SJCRH30 (cell line): ENCODE data around the gene ARG2. TPM values are rescaled to one million over a fixed set of nuclear protein-coding genes. Genes with fewer than 3 reads are reported as not detected.

Experiments
- DNase-seq, 2 experiments: peaks; one replicate each; pipeline ENCODE4 v3.0.0-alpha.2; 2015 to 2020
- H3K27ac ChIP-seq: fragments of 250-450 bp; sonication (Bioruptor Pico); 2 replicates; pipeline ENCODE4 v1.5.1; 2020; ENCODE audit warnings: mild to moderate bottlenecking, moderate library complexity
- H3K27me3 ChIP-seq: fragments of 250-450 bp; sonication (Bioruptor Pico); 2 replicates; pipeline ENCODE4 v1.5.1; 2020; ENCODE audit warnings: mild to moderate bottlenecking, moderate library complexity
- H3K36me3 ChIP-seq: fragments of 250-450 bp; sonication (Bioruptor Pico); 2 replicates; pipeline ENCODE4 v1.5.1; 2020; ENCODE audit warnings: mild to moderate bottlenecking, moderate library complexity
- H3K4me1 ChIP-seq: fragments of 250-450 bp; sonication (Bioruptor Pico); 2 replicates; pipeline ENCODE4 v1.5.1; 2020; ENCODE audit warnings: mild to moderate bottlenecking, moderate library complexity
- H3K4me3 ChIP-seq: fragments of 250-450 bp; sonication (Bioruptor Pico); 2 replicates; pipeline ENCODE4 v1.5.1; 2020; ENCODE audit warnings: mild to moderate bottlenecking, moderate library complexity
- H3K9me3 ChIP-seq: fragments of 250-450 bp; sonication (Bioruptor Pico); replicated peaks from 2 replicates; pipeline ENCODE4 v1.5.1; 2020; ENCODE audit warnings: mild to moderate bottlenecking, moderate library complexity
- total RNA-seq: library from RNA; depleted of rRNA; stranded (reverse); fragments of >200 nt; shearing (Covaris generic); gene quantifications from 2 replicates; pipeline ENCODE4 v1.2.3, GENCODE V29; 2014

Gene ARG2
- total RNA-seq, 1 experiment from 2014 or later, result 9.7 TPM

GRCh38 chr14:67673451-67673850 lies 53.7 kb downstream of the ARG2 start:
- no peak for DNase-seq
- H3K36me3 ChIP-seq, result peaks cover 14% of the 10 kb centered on the region; the same call in 1 of the 2 replicates

GRCh38 chr14:67674139-67674479 lies 54.4 kb downstream of the ARG2 start:
- Histone ChIP-seq H3K4me1 (no peaks in the 10 kb centered on the region; the same call in 1 of the 2 replicates), H3K9me3 (no peaks in the 10 kb centered on the region), H3K36me3 (peaks cover 18% of the 10 kb centered on the region; the same call in 1 of the 2 replicates), H3K27ac (peak overlapping the region; percentile 94), H3K4me3 (peak overlapping the region; percentile 81), H3K27me3 (no peaks in the 10 kb centered on the region)
- DNase-seq, result peak; percentile 78 to 82

More at GRCh38 chr14:67673451-67673850, 53.7 kb downstream of the ARG2 start:
- no peaks in the 10 kb centered on the region; the same call in 1 of the 2 replicates for H3K4me1 ChIP-seq
- H3K9me3 ChIP-seq, result no peaks in the 10 kb centered on the region
- H3K27me3 ChIP-seq, result no peaks in the 10 kb centered on the region
- H3K4me3 ChIP-seq, result peak overlapping the region; percentile 81
- H3K27ac ChIP-seq, result no peak overlapping the region

- Histone ChIP-seq H3K9me3 (no peaks in the 10 kb centered on the region), H3K27me3 (no peaks in the 10 kb centered on the region), H3K4me3 (peak within 1 kb of the TSS; percentile 81), H3K36me3 (peaks cover 18% of the 10 kb centered on the region; the same call in 1 of the 2 replicates), H3K4me1 (no peaks in the 10 kb centered on the region; the same call in 1 of the 2 replicates), H3K27ac (peak within 1 kb of the TSS; percentile 94)
- peak; percentile 74 to 80 for DNase-seq
Measured at GRCh38 chr14:67674480-67675218, 54.9 kb downstream of the ARG2 start, which contains the start of gene VTI1B. TSS of gene VTI1B (minus strand) at chr14:67674632. CDS start at chr14:67674489, 143 bp downstream.

GRCh38 chr14:67675219-67675582 lies 55.5 kb downstream of the ARG2 start:
- DNase-seq, result no peak
- H3K27ac ChIP-seq, result peak overlapping the region; percentile 94
- no peaks in the 10 kb centered on the region for H3K27me3 ChIP-seq
- peaks cover 22% of the 10 kb centered on the region for H3K36me3 ChIP-seq
- peak overlapping the region; percentile 81 for H3K4me3 ChIP-seq
- no peaks in the 10 kb centered on the region for H3K9me3 ChIP-seq
- H3K4me1 ChIP-seq, result no peaks in the 10 kb centered on the region; the same call in 1 of the 2 replicates

GRCh38 chr14:67679006-67679405 lies 59.3 kb downstream of the ARG2 start:
- Histone ChIP-seq H3K27ac (no peak overlapping the region), H3K4me3 (no peak overlapping the region), H3K9me3 (no peaks in the 10 kb centered on the region), H3K27me3 (no peaks in the 10 kb centered on the region), H3K36me3 (peaks cover 55% of the 10 kb centered on the region), H3K4me1 (no peaks in the 10 kb centered on the region)
- DNase-seq, result no peak

GRCh38 chr14:67680121-67680602 lies 60.4 kb downstream of the ARG2 start:
- Histone ChIP-seq H3K27me3 (no peaks in the 10 kb centered on the region), H3K4me1 (no peaks in the 10 kb centered on the region), H3K27ac (no peak overlapping the region), H3K9me3 (no peaks in the 10 kb centered on the region), H3K4me3 (no peak overlapping the region), H3K36me3 (peaks cover 65% of the 10 kb centered on the region)
- DNase-seq, result no peak

- H3K4me3 ChIP-seq, result no peak overlapping the region
- DNase-seq, result no peak
- no peaks in the 10 kb centered on the region for H3K9me3 ChIP-seq
- H3K27me3 ChIP-seq, result no peaks in the 10 kb centered on the region
- H3K36me3 ChIP-seq, result peaks cover 69% of the 10 kb centered on the region
- H3K27ac ChIP-seq, result no peak overlapping the region
- no peaks in the 10 kb centered on the region for H3K4me1 ChIP-seq
Measured at GRCh38 chr14:67680941-67681340, 61.2 kb downstream of the ARG2 start.

- no peak overlapping the region for H3K27ac ChIP-seq
- no peaks in the 10 kb centered on the region for H3K9me3 ChIP-seq
- no peaks in the 10 kb centered on the region for H3K27me3 ChIP-seq
- no peaks in the 10 kb centered on the region for H3K4me1 ChIP-seq
- no peak overlapping the region for H3K4me3 ChIP-seq
- no peak for DNase-seq
- peaks cover 70% of the 10 kb centered on the region for H3K36me3 ChIP-seq
Measured at GRCh38 chr14:67683842-67684241, 64.1 kb downstream of the ARG2 start.

GRCh38 chr14:67690011-67690410 lies 70.3 kb downstream of the ARG2 start:
- no peak for DNase-seq
- H3K36me3 ChIP-seq, result peaks cover 63% of the 10 kb centered on the region
- no peak overlapping the region for H3K4me3 ChIP-seq
- H3K9me3 ChIP-seq, result no peaks in the 10 kb centered on the region
- no peak overlapping the region for H3K27ac ChIP-seq
- no peaks in the 10 kb centered on the region for H3K4me1 ChIP-seq
- H3K27me3 ChIP-seq, result no peaks in the 10 kb centered on the region

GRCh38 chr14:67694791-67695393 lies 75.2 kb downstream of the ARG2 start:
- H3K4me1 ChIP-seq, result no peaks in the 10 kb centered on the region
- H3K27ac ChIP-seq, result peak overlapping the region; percentile 59
- peak overlapping the region; percentile 68 for H3K4me3 ChIP-seq
- peaks cover 31% of the 10 kb centered on the region for H3K36me3 ChIP-seq
- no peaks in the 10 kb centered on the region for H3K27me3 ChIP-seq
- DNase-seq, result peak; percentile 67 to 74
- H3K9me3 ChIP-seq, result no peaks in the 10 kb centered on the region

GRCh38 chr14:67695394-67695949 lies 75.8 kb downstream of the ARG2 start, which contains the start of gene RDH11:
TSS of gene RDH11 (minus strand) at chr14:67695764. CDS start at chr14:67695703, 61 bp downstream.
- peak; percentile 89 to 92 for DNase-seq
- H3K9me3 ChIP-seq, result no peaks in the 10 kb centered on the region
- H3K36me3 ChIP-seq, result peaks cover 26% of the 10 kb centered on the region
- peak within 1 kb of the TSS; percentile 59 for H3K27ac ChIP-seq
- peak within 1 kb of the TSS; percentile 68 for H3K4me3 ChIP-seq
- no peaks in the 10 kb centered on the region for H3K27me3 ChIP-seq
- H3K4me1 ChIP-seq, result no peaks in the 10 kb centered on the region

- DNase-seq, result no peak
- Histone ChIP-seq H3K9me3 (no peaks in the 10 kb centered on the region), H3K27ac (no peak overlapping the region), H3K36me3 (peaks cover 10% of the 10 kb centered on the region), H3K4me3 (no peak overlapping the region), H3K27me3 (no peaks in the 10 kb centered on the region), H3K4me1 (no peaks in the 10 kb centered on the region)
Measured at GRCh38 chr14:67697006-67697405, 77.3 kb downstream of the ARG2 start.

GRCh38 chr14:67698179-67698578 lies 78.5 kb downstream of the ARG2 start:
- no peak for DNase-seq
- H3K4me1 ChIP-seq, result no peaks in the 10 kb centered on the region
- no peaks in the 10 kb centered on the region for H3K9me3 ChIP-seq
- no peaks in the 10 kb centered on the region for H3K27me3 ChIP-seq
- no peaks in the 10 kb centered on the region for H3K36me3 ChIP-seq
- no peak overlapping the region for H3K4me3 ChIP-seq
- H3K27ac ChIP-seq, result no peak overlapping the region
